ENCODE data around the gene VGLL1. TPM values are rescaled to one million over a fixed set of nuclear protein-coding genes. Genes with fewer than 3 reads are reported as not detected.

VGLL1 gene
- total RNA-seq, 1 donor from 2014 or later, result 0.24 TPM

GRCh38 chrX:136585960-136586359, 53.9 kb downstream of the VGLL1 start:
- no peak overlapping the region for H3K4me3 Mint-ChIP-seq (ENCODE audit: low read depth)
- no peak overlapping the region for H3K27ac Mint-ChIP-seq
- H3K4me1 Mint-ChIP-seq (ENCODE audit: low read depth), result no peaks in the 10 kb centered on the region
- H3K27me3 Mint-ChIP-seq, result no peaks in the 10 kb centered on the region
- H3K9me3 Mint-ChIP-seq (ENCODE audit: low read depth), result peaks cover 8% of the 10 kb centered on the region
- TF ChIP-seq, protein P1, sequence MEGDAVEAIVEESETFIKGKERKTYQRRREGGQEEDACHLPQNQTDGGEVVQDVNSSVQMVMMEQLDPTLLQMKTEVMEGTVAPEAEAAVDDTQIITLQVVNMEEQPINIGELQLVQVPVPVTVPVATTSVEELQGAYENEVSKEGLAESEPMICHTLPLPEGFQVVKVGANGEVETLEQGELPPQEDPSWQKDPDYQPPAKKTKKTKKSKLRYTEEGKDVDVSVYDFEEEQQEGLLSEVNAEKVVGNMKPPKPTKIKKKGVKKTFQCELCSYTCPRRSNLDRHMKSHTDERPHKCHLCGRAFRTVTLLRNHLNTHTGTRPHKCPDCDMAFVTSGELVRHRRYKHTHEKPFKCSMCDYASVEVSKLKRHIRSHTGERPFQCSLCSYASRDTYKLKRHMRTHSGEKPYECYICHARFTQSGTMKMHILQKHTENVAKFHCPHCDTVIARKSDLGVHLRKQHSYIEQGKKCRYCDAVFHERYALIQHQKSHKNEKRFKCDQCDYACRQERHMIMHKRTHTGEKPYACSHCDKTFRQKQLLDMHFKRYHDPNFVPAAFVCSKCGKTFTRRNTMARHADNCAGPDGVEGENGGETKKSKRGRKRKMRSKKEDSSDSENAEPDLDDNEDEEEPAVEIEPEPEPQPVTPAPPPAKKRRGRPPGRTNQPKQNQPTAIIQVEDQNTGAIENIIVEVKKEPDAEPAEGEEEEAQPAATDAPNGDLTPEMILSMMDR (IDR thresholded peaks at IDR 0.05; ENCODE audit: unreplicated experiment), result no peak
- DNase-seq (ENCODE audit: low spot score, unreplicated experiment), result no peak
- H3K36me3 Mint-ChIP-seq (ENCODE audit: insufficient read depth), result no peaks in the 10 kb centered on the region

DNA sequence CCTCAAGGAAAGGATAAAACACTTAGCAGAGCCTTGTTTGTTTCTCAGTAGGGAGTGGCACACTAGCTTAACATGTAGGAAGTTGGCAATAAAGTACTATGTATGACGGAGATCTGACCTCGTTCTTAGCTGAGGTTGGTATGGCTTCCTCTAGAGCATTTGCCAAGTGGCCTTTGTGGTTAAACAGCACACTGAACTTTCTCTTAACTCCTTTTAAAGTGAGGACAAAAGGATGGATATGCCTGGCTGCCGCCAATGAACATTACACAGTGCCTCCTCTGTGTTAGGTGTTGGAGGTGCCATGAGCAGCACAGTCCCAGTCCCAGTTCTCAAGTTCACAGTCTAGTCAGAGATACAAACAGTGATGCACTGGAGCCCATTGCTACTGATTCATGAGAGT, 54.4 kb downstream of the VGLL1 start:
- TF ChIP-seq, protein P1 (IDR thresholded peaks at IDR 0.05; ENCODE audit: unreplicated experiment), result no peak

GRCh38 chrX:136587532-136587931, 55.5 kb downstream of the VGLL1 start:
- Mint-ChIP-seq H3K4me1 (ENCODE audit: low read depth) (no peaks in the 10 kb centered on the region), H3K9me3 (ENCODE audit: low read depth) (peaks cover 7% of the 10 kb centered on the region), H3K27me3 (no peaks in the 10 kb centered on the region), H3K4me3 (ENCODE audit: low read depth) (no peak overlapping the region), H3K36me3 (ENCODE audit: insufficient read depth) (no peaks in the 10 kb centered on the region), H3K27ac (no peak overlapping the region)
- TF ChIP-seq, protein P1 (IDR thresholded peaks at IDR 0.05; ENCODE audit: unreplicated experiment), result no peak
- no peak for DNase-seq (ENCODE audit: low spot score, unreplicated experiment)

More for the DNA sequence above, 54.4 kb downstream of the VGLL1 start:
- Mint-ChIP-seq H3K27ac (no peak overlapping the region), H3K4me1 (ENCODE audit: low read depth) (no peaks in the 10 kb centered on the region), H3K9me3 (ENCODE audit: low read depth) (peaks cover 8% of the 10 kb centered on the region), H3K4me3 (ENCODE audit: low read depth) (no peak overlapping the region), H3K36me3 (ENCODE audit: insufficient read depth) (no peaks in the 10 kb centered on the region), H3K27me3 (no peaks in the 10 kb centered on the region)
- DNase-seq (ENCODE audit: low spot score, unreplicated experiment), result no peak

- TF ChIP-seq, protein P1 (IDR thresholded peaks at IDR 0.05; ENCODE audit: unreplicated experiment), result no peak
- DNase-seq (ENCODE audit: low spot score, unreplicated experiment), result no peak
- H3K9me3 Mint-ChIP-seq (ENCODE audit: low read depth), result peaks cover 7% of the 10 kb centered on the region
- no peaks in the 10 kb centered on the region for H3K27me3 Mint-ChIP-seq
- H3K4me1 Mint-ChIP-seq (ENCODE audit: low read depth), result no peaks in the 10 kb centered on the region
- no peaks in the 10 kb centered on the region for H3K36me3 Mint-ChIP-seq (ENCODE audit: insufficient read depth)
- no peak overlapping the region for H3K4me3 Mint-ChIP-seq (ENCODE audit: low read depth)
- no peak overlapping the region for H3K27ac Mint-ChIP-seq
These were observed 56.0 kb downstream of the VGLL1 start for GRCh38 chrX:136588036-136588435.

DNA sequence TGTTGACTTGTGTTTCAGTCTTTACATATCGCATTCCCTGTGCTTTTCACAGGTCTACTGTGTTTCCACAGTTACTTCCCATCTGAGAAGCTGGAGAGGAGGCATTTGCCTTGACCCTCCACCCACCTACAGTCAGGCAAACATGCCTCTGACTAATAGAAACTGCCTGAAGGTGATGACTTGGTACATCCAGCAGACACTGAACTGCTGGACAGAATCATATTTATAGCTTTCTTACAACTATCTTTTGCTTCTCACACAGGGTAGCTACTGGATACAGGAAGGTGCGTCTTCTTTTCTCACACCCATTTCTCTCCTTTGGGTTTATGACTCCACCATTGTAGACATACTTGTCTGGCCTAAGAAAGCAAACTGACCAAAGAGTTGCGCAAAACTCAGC, 58.0 kb downstream of the VGLL1 start:
- Mint-ChIP-seq H3K4me3 (ENCODE audit: low read depth) (no peak overlapping the region), H3K9me3 (ENCODE audit: low read depth) (peaks cover 21% of the 10 kb centered on the region), H3K27me3 (no peaks in the 10 kb centered on the region), H3K36me3 (ENCODE audit: insufficient read depth) (no peaks in the 10 kb centered on the region), H3K27ac (no peak overlapping the region), H3K4me1 (ENCODE audit: low read depth) (no peaks in the 10 kb centered on the region)
- TF ChIP-seq, protein P1 (IDR thresholded peaks at IDR 0.05; ENCODE audit: unreplicated experiment), result no peak
- no peak for DNase-seq (ENCODE audit: low spot score, unreplicated experiment)
